Measurements from ENCODE around the gene PTPN20. TPM values are rescaled to one million over a fixed set of nuclear protein-coding genes. Genes with fewer than 3 reads are reported as not detected.

The PTPN20 gene
- total RNA-seq, 1 donor from 2014 or later = 0.97 TPM

- DNase-seq (ENCODE audit: low spot score) = no peak
- H3K27ac Mint-ChIP-seq (ENCODE audit: unreplicated experiment) = peak overlapping the region; percentile 13
- no peak for TF ChIP-seq CTCF (IDR thresholded peaks at IDR 0.05; ENCODE audit: unreplicated experiment)
- no peaks in the 10 kb centered on the region for H3K4me1 Mint-ChIP-seq (ENCODE audit: unreplicated experiment)
- H3K36me3 Mint-ChIP-seq (ENCODE audit: low read depth, unreplicated experiment) = no peaks in the 10 kb centered on the region
- H3K9me3 Mint-ChIP-seq (ENCODE audit: unreplicated experiment) = no peaks in the 10 kb centered on the region
- peaks cover 12% of the 10 kb centered on the region for H3K27me3 Mint-ChIP-seq (ENCODE audit: unreplicated experiment)
- no peak overlapping the region for H3K4me3 Mint-ChIP-seq (ENCODE audit: unreplicated experiment)
Measured at GRCh38 chr10:47046321-47047126, 135.3 kb downstream of the PTPN20 start.

- Mint-ChIP-seq H3K4me1 (ENCODE audit: unreplicated experiment) (no peaks in the 10 kb centered on the region), H3K27me3 (ENCODE audit: unreplicated experiment) (peaks cover 12% of the 10 kb centered on the region), H3K9me3 (ENCODE audit: unreplicated experiment) (no peaks in the 10 kb centered on the region), H3K4me3 (ENCODE audit: unreplicated experiment) (no peak overlapping the region), H3K27ac (ENCODE audit: unreplicated experiment) (peak overlapping the region; percentile 13), H3K36me3 (ENCODE audit: low read depth, unreplicated experiment) (no peaks in the 10 kb centered on the region)
- no peak for DNase-seq (ENCODE audit: low spot score)
- no peak for TF ChIP-seq CTCF (IDR thresholded peaks at IDR 0.05; ENCODE audit: unreplicated experiment)
Measured at GRCh38 chr10:47047127-47047504, 135.9 kb downstream of the PTPN20 start.

- peak; percentile 96 for TF ChIP-seq CTCF (IDR thresholded peaks at IDR 0.05; ENCODE audit: unreplicated experiment)
- Mint-ChIP-seq H3K9me3 (ENCODE audit: unreplicated experiment) (no peaks in the 10 kb centered on the region), H3K4me3 (ENCODE audit: unreplicated experiment) (peak overlapping the region; percentile 15), H3K36me3 (ENCODE audit: low read depth, unreplicated experiment) (no peaks in the 10 kb centered on the region), H3K27me3 (ENCODE audit: unreplicated experiment) (peaks cover 12% of the 10 kb centered on the region), H3K27ac (ENCODE audit: unreplicated experiment) (no peak overlapping the region), H3K4me1 (ENCODE audit: unreplicated experiment) (no peaks in the 10 kb centered on the region)
- DNase-seq (ENCODE audit: low spot score) = peak; percentile 88
Measured at GRCh38 chr10:47047577-47048525, 136.6 kb downstream of the PTPN20 start.

- peak overlapping the region; percentile 15 for H3K4me3 Mint-ChIP-seq (ENCODE audit: unreplicated experiment)
- peaks cover 12% of the 10 kb centered on the region for H3K27me3 Mint-ChIP-seq (ENCODE audit: unreplicated experiment)
- no peak overlapping the region for H3K27ac Mint-ChIP-seq (ENCODE audit: unreplicated experiment)
- no peaks in the 10 kb centered on the region for H3K9me3 Mint-ChIP-seq (ENCODE audit: unreplicated experiment)
- DNase-seq (ENCODE audit: low spot score) = no peak
- H3K4me1 Mint-ChIP-seq (ENCODE audit: unreplicated experiment) = no peaks in the 10 kb centered on the region
- no peak for TF ChIP-seq CTCF (IDR thresholded peaks at IDR 0.05; ENCODE audit: unreplicated experiment)
- no peaks in the 10 kb centered on the region for H3K36me3 Mint-ChIP-seq (ENCODE audit: low read depth, unreplicated experiment)
Measured at GRCh38 chr10:47048526-47048905, 137.3 kb downstream of the PTPN20 start.
